Duodenal mucosa (tissue), 2 donors: ENCODE measurements around the gene IGDCC3.

Source experiments
- H3K27ac ChIP-seq: one replicate; pipeline ENCODE4 v1.7.0; 2013; ENCODE audit warnings: low read depth, low read length
- H3K27me3 ChIP-seq, 2 donors: one replicate each; pipeline ENCODE4 v1.7.0; 2013; ENCODE audit warnings: low read length in 2 of 2, control low read depth in 1 of 2; ENCODE audit not compliant: insufficient read depth in 2 of 2, control insufficient read depth in 1 of 2
- H3K36me3 ChIP-seq, 2 donors: one replicate each; pipeline ENCODE4 v1.7.0; 2013; ENCODE audit warnings: low read length in 2 of 2, control low read depth in 1 of 2; ENCODE audit not compliant: insufficient read depth in 2 of 2, control insufficient read depth in 1 of 2
- H3K4me1 ChIP-seq, 2 donors: one replicate each; pipeline ENCODE4 v1.7.0; 2013; ENCODE audit warnings: low read length in 2 of 2, control low read depth in 1 of 2; ENCODE audit not compliant: insufficient read depth in 2 of 2, control insufficient read depth in 1 of 2
- H3K4me3 ChIP-seq, 2 donors: one replicate each; pipeline ENCODE4 v1.7.0; 2013; ENCODE audit warnings: low read length in 2 of 2, low read depth in 1 of 2
- H3K9ac ChIP-seq, 2 donors: one replicate each; pipeline ENCODE4 v1.7.0; 2013; ENCODE audit warnings: low read length in 2 of 2, low read depth in 1 of 2
- H3K9me3 ChIP-seq, 2 donors: one replicate each; pipeline ENCODE4 v1.7.0; 2013; ENCODE audit warnings: low read length in 2 of 2, control low read depth in 1 of 2; ENCODE audit not compliant: control insufficient read depth in 1 of 2

IGDCC3 gene

DNA sequence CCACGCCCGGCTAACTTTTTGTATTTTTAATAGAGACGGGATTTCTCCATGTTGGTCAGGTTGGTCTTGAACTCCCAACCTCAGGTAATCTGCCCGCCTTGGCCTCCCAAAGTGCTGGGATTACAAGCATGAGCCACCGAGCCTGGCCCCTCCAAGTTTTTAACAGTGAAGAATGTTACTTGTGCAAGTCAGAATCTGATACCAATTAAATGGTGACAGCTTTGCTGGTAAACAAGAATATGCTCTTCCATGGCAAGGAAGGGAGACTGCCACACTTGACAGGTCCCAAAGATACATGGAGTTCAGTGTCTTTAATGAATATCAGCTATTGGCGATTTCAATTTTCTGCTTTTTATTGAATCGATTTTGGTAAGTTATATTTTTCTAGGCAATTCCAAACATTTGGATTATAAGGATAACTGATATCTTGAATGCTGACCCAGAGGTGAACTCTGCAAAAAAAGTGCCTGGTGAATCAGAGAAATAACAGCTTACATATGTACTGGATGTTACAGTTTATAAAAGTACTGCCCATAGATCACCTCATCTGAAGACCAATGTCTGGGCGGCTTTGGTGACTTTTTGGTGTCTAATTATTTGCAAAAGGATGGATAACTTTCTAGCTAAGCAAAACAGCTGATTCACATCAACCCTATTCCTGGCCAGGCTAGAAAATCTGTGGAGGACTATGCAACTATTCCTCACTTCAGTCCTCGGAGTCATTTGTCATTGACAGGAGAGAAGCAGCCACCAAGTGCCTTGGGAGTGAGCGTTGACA, 92.3 kb downstream of the IGDCC3 start:
- no peak overlapping the region for H3K27ac ChIP-seq
- H3K4me1 ChIP-seq, result peaks cover 11 to 13% of the 10 kb centered on the region in 2 donors
- peak overlapping the region; percentile 93 to 97 for H3K9ac ChIP-seq
- peak overlapping the region; percentile 81 to 89 for H3K4me3 ChIP-seq
- no peaks in the 10 kb centered on the region for H3K27me3 ChIP-seq
- H3K36me3 ChIP-seq, result peaks cover 0 to 2% of the 10 kb centered on the region in 2 donors
- H3K9me3 ChIP-seq, result no peaks in the 10 kb centered on the region

DNA sequence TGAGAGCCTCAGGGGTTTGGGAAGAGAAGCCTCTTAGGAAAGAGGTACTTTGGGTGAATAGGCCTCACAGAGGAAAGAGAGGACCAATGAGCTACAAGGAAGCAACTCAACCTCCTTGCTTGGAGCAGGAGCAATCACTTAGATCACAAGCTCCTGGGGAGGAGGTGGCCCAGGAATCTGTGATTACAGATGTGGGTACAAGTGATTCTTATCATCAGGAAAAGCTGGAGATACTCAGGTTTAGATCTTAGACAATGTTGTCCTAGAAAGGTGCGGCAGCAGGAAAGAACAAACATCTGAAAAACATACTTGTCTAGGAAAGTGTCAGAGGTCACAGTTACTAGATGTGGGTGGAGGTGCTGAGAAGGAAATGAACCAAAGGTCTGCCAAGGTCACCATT, 99.3 kb downstream of the IGDCC3 start:
- Histone ChIP-seq H3K4me1 (peaks cover 0 to 19% of the 10 kb centered on the region in 2 donors), H3K36me3 (peaks cover 0 to 2% of the 10 kb centered on the region in 2 donors), H3K4me3 (no peak overlapping the region), H3K9ac (no peak overlapping the region), H3K27ac (no peak overlapping the region), H3K9me3 (no peaks in the 10 kb centered on the region), H3K27me3 (no peaks in the 10 kb centered on the region)
